Dermis blood vessel endothelial cell (primary cell): ENCODE measurements around the gene IRX1. TPM values are rescaled to one million over a fixed set of nuclear protein-coding genes. Genes with fewer than 3 reads are reported as not detected.

Experiments
- DNase-seq: peaks from one replicate; pipeline ENCODE4 v3.0.0; 2010
- total RNA-seq: library from RNA; depleted of rRNA; stranded (reverse); fragments of >200 nt; gene quantifications from 2 replicates; pipeline ENCODE4 v1.2.3, GENCODE V29; 2014

IRX1 gene
- total RNA-seq, 1 donor from 2014 or later: under 0.01 TPM

- no peak for DNase-seq
Observed at GRCh38 chr5:3650868-3651267, 55.2 kb downstream of the IRX1 start.
